ENCODE measurements around the gene CDH4. TPM values are rescaled to one million over a fixed set of nuclear protein-coding genes. Genes with fewer than 3 reads are reported as not detected.

CDH4 gene
- total RNA-seq, 1 donor from 2014 or later, result 12.1 TPM

- DNase-seq (ENCODE audit: low read depth) (no peak), FAIRE-seq (no peak)
- TF ChIP-seq, protein P1, sequence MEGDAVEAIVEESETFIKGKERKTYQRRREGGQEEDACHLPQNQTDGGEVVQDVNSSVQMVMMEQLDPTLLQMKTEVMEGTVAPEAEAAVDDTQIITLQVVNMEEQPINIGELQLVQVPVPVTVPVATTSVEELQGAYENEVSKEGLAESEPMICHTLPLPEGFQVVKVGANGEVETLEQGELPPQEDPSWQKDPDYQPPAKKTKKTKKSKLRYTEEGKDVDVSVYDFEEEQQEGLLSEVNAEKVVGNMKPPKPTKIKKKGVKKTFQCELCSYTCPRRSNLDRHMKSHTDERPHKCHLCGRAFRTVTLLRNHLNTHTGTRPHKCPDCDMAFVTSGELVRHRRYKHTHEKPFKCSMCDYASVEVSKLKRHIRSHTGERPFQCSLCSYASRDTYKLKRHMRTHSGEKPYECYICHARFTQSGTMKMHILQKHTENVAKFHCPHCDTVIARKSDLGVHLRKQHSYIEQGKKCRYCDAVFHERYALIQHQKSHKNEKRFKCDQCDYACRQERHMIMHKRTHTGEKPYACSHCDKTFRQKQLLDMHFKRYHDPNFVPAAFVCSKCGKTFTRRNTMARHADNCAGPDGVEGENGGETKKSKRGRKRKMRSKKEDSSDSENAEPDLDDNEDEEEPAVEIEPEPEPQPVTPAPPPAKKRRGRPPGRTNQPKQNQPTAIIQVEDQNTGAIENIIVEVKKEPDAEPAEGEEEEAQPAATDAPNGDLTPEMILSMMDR (IDR thresholded peaks at IDR 0.05; ENCODE audit: insufficient read depth, low read length, severe bottlenecking), result no peak
- Histone ChIP-seq H3K27me3 (ENCODE audit: control insufficient read depth, insufficient read depth, low read length) (no peaks in the 10 kb centered on the region), H3K4me3 (ENCODE audit: low read depth, low read length) (no peak overlapping the region), H3K36me3 (ENCODE audit: control insufficient read depth, insufficient read depth, low read length) (no peaks in the 10 kb centered on the region)
These were observed 577.5 kb downstream of the CDH4 start for GRCh38 chr20:61829526-61829925.

DNA sequence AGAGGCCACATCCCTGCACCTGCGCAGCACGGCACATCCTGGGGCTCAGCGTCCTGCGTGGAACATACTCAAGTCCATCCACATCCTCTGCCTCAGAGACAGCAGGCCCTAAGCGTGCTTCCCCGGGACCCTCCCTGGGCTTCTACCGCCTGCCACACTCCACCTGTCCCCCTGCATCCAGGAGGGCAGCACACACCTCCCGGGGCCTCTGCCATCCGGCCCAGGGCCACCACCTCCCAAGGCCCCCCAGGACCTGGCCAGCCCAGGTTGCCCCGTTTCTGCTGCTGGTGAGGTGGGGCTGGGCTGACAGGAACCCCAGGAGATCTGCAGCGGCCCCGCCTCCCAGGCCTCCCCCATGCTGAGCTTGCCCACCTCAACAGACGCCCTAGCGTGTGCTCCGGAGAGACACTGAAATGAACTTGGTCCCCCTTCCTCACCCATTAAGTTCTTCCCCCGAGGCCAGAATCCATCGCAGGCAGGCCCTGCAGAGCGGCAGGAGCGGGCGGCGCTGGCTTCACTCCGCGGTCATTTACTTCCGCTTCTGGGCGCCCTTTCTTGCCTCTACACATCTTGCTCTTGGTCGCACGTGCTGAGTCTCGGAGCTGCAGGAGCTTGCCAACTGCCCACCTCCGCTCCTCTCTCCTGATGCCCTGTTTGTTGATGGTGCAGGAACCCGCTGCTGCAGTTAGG, 578.3 kb downstream of the CDH4 start:
- FAIRE-seq, result no peak
- Histone ChIP-seq H3K4me3 (ENCODE audit: low read depth, low read length) (no peak overlapping the region), H3K36me3 (ENCODE audit: control insufficient read depth, insufficient read depth, low read length) (no peaks in the 10 kb centered on the region), H3K27me3 (ENCODE audit: control insufficient read depth, insufficient read depth, low read length) (no peaks in the 10 kb centered on the region)
- TF ChIP-seq, protein P1 (IDR thresholded peaks at IDR 0.05; ENCODE audit: insufficient read depth, low read length, severe bottlenecking), result no peak
- no peak for DNase-seq (ENCODE audit: low read depth)

GRCh38 chr20:61830991-61831390, 578.9 kb downstream of the CDH4 start:
- Histone ChIP-seq H3K27me3 (ENCODE audit: control insufficient read depth, insufficient read depth, low read length) (no peaks in the 10 kb centered on the region), H3K4me3 (ENCODE audit: low read depth, low read length) (no peak overlapping the region), H3K36me3 (ENCODE audit: control insufficient read depth, insufficient read depth, low read length) (no peaks in the 10 kb centered on the region)

GRCh38 chr20:61832181-61832580, 580.1 kb downstream of the CDH4 start:
- Histone ChIP-seq H3K4me3 (ENCODE audit: low read depth, low read length) (no peak overlapping the region), H3K36me3 (ENCODE audit: control insufficient read depth, insufficient read depth, low read length) (no peaks in the 10 kb centered on the region), H3K27me3 (ENCODE audit: control insufficient read depth, insufficient read depth, low read length) (no peaks in the 10 kb centered on the region)
- TF ChIP-seq, protein P1 (IDR thresholded peaks at IDR 0.05; ENCODE audit: insufficient read depth, low read length, severe bottlenecking), result no peak
- FAIRE-seq (peak; percentile 64), DNase-seq (ENCODE audit: low read depth) (no peak)

More at GRCh38 chr20:61830991-61831390, 578.9 kb downstream of the CDH4 start:
- DNase-seq (ENCODE audit: low read depth), result no peak
- FAIRE-seq, result no peak
- TF ChIP-seq, protein P1 (IDR thresholded peaks at IDR 0.05; ENCODE audit: insufficient read depth, low read length, severe bottlenecking), result no peak

DNA sequence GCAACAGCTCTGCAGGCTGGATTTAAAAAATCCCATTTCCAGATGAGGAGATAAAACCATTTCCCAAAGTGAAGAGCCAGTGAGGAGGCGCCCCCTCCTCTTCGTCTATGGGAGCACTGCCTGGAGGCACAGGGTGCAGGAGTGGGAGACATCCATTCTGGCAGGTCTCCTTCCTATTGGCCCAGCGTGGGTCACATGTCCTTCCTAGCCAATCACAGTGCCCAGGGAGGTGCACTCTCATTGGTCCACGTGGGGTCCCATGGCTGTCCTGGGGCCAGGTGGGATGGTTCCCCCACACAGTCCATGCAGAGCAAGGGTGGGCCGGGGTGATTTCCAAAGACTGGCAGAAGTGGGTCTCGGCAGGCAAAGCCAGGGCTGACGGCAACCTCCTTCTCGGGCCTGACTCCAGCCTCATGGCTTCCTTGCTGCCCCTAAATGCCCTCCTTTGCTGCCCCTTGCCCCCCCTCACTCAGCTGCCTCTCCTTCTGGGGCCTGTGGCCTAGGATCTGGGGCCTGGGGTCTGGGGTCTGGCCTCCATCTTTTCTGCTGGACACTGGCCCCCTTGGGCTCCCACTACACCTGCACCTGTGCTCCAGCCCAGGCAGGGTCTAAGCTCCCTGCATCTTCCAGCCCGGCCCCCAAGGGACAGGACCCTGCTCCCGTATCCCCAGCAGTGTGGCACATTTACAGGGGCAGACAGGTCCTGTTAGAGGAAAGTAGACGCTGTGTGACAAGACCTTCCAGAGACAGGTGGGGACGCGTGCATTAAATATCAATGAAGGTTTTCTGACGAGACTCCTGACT, 581.9 kb downstream of the CDH4 start:
- DNase-seq (ENCODE audit: low read depth), result no peak
- Histone ChIP-seq H3K27me3 (ENCODE audit: control insufficient read depth, insufficient read depth, low read length) (no peaks in the 10 kb centered on the region), H3K36me3 (ENCODE audit: control insufficient read depth, insufficient read depth, low read length) (no peaks in the 10 kb centered on the region), H3K4me3 (ENCODE audit: low read depth, low read length) (no peak overlapping the region)
- FAIRE-seq, result no peak
- TF ChIP-seq, protein P1 (IDR thresholded peaks at IDR 0.05; ENCODE audit: insufficient read depth, low read length, severe bottlenecking), result no peak
